Myocyte (in vitro differentiated cells): ENCODE results near the gene RCOR3. TPM values are rescaled to one million over a fixed set of nuclear protein-coding genes. Genes with fewer than 3 reads are reported as not detected.
A peak's percentile ranks its signal among the peaks of the same experiment; 100 is the strongest.
"Not testable (repeated sequence)": the region's sequence is repeated elsewhere in the genome, so short reads cannot be mapped to it uniquely, and the experiment has no call there.

Experiments
- DNase-seq: peaks from one replicate; pipeline ENCODE4 v3.0.0-alpha.2; 2012; ENCODE audit warnings: low read depth
- total RNA-seq: library from RNA; depleted of rRNA; stranded (reverse); fragments of >200 nt; gene quantifications from 2 replicates; pipeline ENCODE4 v1.2.3, GENCODE V29; 2014

Gene RCOR3
- total RNA-seq, 1 donor from 2014 or later = 28.4 TPM

GRCh38 chr1:211337430-211338223, 78.5 kb downstream of the RCOR3 start:
- no peak for DNase-seq

GRCh38 chr1:211338224-211338620, 79.1 kb downstream of the RCOR3 start:
- DNase-seq = no peak

GRCh38 chr1:211339631-211340041, 80.5 kb downstream of the RCOR3 start:
- DNase-seq = peak; percentile 87

- no peak for DNase-seq
These were observed 81.7 kb downstream of the RCOR3 start for GRCh38 chr1:211340622-211341507.

- DNase-seq = no peak
These were observed 82.8 kb downstream of the RCOR3 start for GRCh38 chr1:211341999-211342398.

GRCh38 chr1:211343607-211344006, 84.4 kb downstream of the RCOR3 start:
- DNase-seq = no peak

GRCh38 chr1:211344152-211344618, 85.0 kb downstream of the RCOR3 start:
- DNase-seq = no peak

GRCh38 chr1:211345719-211346118, 86.6 kb downstream of the RCOR3 start:
- peak; percentile 32 for DNase-seq

- DNase-seq = no peak
These were observed 88.1 kb downstream of the RCOR3 start for GRCh38 chr1:211347077-211347844.

GRCh38 chr1:211348547-211348946, 89.4 kb downstream of the RCOR3 start:
- DNase-seq = no peak

GRCh38 chr1:211349741-211350140, 90.6 kb downstream of the RCOR3 start:
- DNase-seq = no peak

- DNase-seq = not testable (repeated sequence)
These were observed 92.9 kb downstream of the RCOR3 start for GRCh38 chr1:211352055-211352454.

GRCh38 chr1:211352465-211352864, 93.3 kb downstream of the RCOR3 start:
- no peak for DNase-seq

GRCh38 chr1:211352985-211353515, 93.9 kb downstream of the RCOR3 start:
- no peak for DNase-seq

- DNase-seq = no peak
These were observed 94.5 kb downstream of the RCOR3 start for GRCh38 chr1:211353562-211354212.

- DNase-seq = no peak
These were observed 96.7 kb downstream of the RCOR3 start for GRCh38 chr1:211355873-211356272.

- DNase-seq = peak; percentile 21
These were observed 97.7 kb downstream of the RCOR3 start for GRCh38 chr1:211356723-211357407.

- DNase-seq = no peak
These were observed 99.5 kb downstream of the RCOR3 start for GRCh38 chr1:211358685-211359084.

GRCh38 chr1:211359876-211360275, 100.7 kb downstream of the RCOR3 start:
- DNase-seq = no peak

GRCh38 chr1:211361202-211361601, 102.0 kb downstream of the RCOR3 start:
- DNase-seq = no peak
